Measurements from ENCODE around the gene CHML. TPM values are rescaled to one million over a fixed set of nuclear protein-coding genes. Genes with fewer than 3 reads are reported as not detected.

CHML gene, protein sequence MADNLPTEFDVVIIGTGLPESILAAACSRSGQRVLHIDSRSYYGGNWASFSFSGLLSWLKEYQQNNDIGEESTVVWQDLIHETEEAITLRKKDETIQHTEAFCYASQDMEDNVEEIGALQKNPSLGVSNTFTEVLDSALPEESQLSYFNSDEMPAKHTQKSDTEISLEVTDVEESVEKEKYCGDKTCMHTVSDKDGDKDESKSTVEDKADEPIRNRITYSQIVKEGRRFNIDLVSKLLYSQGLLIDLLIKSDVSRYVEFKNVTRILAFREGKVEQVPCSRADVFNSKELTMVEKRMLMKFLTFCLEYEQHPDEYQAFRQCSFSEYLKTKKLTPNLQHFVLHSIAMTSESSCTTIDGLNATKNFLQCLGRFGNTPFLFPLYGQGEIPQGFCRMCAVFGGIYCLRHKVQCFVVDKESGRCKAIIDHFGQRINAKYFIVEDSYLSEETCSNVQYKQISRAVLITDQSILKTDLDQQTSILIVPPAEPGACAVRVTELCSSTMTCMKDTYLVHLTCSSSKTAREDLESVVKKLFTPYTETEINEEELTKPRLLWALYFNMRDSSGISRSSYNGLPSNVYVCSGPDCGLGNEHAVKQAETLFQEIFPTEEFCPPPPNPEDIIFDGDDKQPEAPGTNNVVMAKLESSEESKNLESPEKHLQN
- 11.6 and 12.1 TPM in 2 replicates for total RNA-seq

DNA sequence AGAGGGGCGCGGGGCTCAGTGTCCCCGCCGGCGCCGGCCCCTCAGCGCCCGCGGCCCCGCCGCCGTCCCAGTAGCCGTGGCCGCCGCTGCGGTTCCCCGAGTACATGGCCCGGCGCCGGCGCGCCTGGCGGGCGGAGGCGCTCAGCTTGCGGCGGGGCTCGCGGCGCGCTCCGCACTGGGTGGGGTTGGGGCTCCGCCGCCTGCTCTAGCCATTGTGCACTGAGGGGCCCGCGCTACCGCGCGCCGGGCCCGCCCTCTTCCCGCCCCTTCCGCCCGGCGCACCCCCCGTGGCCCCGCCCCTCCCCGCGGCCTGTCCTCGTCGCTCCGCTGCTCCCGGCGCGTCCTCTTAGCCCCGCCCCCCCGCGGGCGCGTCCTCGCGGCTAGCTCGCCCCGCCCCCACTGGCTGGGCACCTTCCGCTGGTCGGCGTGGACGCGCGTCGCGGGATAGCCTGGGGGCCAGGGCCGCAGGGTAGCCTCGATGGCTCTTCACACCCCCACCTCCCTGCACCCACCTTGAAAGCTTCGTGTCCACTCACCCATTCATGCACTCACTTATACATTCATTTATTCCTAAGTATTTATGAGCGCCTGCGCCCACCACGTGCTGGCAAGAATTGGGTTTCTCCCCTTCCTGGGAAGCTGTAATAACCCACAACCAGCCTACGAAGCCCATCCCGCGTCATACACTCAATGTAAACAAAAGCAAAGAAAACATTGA, at the start of gene CHML, which contains the start of gene OPN3:
Gene CHML (minus strand): TSS at position 221 of the 718 bp plus-strand sequence. CDS start 4,603 bp downstream, outside the sequence.
Gene OPN3 (minus strand): TSS at position 221 of the 718 bp plus-strand sequence. CDS start 115 bp downstream, at position 106.
- peak within 1 kb of the TSS; percentile 82 for H3K4me2 ChIP-seq (ENCODE audit: insufficient read depth, low read length)
- peak within 1 kb of the TSS; percentile 44 for H3K27ac ChIP-seq (ENCODE audit: low read depth, low read length)
- no peaks in the 10 kb centered on the region for H3K9me3 ChIP-seq (ENCODE audit: low read depth, low read length)
- H2AFZ ChIP-seq (ENCODE audit: low read length) = peak within 1 kb of the TSS; percentile 88
- H4K20me1 ChIP-seq (ENCODE audit: insufficient read depth, low read length) = no peaks in the 10 kb centered on the region
- TF ChIP-seq, protein P1, sequence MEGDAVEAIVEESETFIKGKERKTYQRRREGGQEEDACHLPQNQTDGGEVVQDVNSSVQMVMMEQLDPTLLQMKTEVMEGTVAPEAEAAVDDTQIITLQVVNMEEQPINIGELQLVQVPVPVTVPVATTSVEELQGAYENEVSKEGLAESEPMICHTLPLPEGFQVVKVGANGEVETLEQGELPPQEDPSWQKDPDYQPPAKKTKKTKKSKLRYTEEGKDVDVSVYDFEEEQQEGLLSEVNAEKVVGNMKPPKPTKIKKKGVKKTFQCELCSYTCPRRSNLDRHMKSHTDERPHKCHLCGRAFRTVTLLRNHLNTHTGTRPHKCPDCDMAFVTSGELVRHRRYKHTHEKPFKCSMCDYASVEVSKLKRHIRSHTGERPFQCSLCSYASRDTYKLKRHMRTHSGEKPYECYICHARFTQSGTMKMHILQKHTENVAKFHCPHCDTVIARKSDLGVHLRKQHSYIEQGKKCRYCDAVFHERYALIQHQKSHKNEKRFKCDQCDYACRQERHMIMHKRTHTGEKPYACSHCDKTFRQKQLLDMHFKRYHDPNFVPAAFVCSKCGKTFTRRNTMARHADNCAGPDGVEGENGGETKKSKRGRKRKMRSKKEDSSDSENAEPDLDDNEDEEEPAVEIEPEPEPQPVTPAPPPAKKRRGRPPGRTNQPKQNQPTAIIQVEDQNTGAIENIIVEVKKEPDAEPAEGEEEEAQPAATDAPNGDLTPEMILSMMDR (IDR thresholded peaks at IDR 0.05; ENCODE audit: extremely low read depth, low read depth, low read length) = no peak
- DNase-seq (ENCODE audit: insufficient read length, low spot score, missing footprints) = peak; percentile 98
- peaks cover 4% of the 10 kb centered on the region for H3K36me3 ChIP-seq (ENCODE audit: insufficient read depth, low read length)
- peaks cover 11% of the 10 kb centered on the region for H3K4me1 ChIP-seq (ENCODE audit: insufficient read depth, low read length)
- peaks cover 14% of the 10 kb centered on the region for H3K79me2 ChIP-seq (ENCODE audit: insufficient read depth, low read length)
- peak within 1 kb of the TSS; percentile 79 for H3K4me3 ChIP-seq (ENCODE audit: insufficient read depth, low read length)
- H3K27me3 ChIP-seq (ENCODE audit: insufficient read depth, low read length) = no peaks in the 10 kb centered on the region

DNA sequence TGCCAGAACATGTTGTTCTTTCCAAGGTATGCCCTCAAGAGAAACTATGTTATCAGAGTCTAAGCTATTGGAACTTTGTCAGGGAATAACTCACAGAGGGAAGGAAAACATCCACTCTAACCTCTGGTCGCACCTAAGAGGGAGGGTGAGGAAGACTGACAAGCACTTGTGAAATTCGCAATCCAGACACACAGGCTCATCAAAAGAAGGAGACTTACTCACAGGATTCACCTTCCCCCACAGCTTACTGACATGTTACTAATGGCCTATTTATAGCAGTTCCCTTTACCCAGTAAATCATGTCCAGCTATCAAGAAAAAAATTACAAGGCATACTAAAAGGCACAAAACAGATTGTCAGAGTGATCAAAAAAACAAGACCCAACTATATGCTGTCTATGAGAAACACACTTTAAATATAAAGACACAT, 48.8 kb upstream of the CHML start:
- H4K20me1 ChIP-seq (ENCODE audit: insufficient read depth, low read length) = no peaks in the 10 kb centered on the region
- no peaks in the 10 kb centered on the region for H3K79me2 ChIP-seq (ENCODE audit: insufficient read depth, low read length)
- H3K4me3 ChIP-seq (ENCODE audit: insufficient read depth, low read length) = no peak overlapping the region
- TF ChIP-seq, protein P1 (IDR thresholded peaks at IDR 0.05; ENCODE audit: extremely low read depth, low read depth, low read length) = no peak
- no peak for DNase-seq (ENCODE audit: insufficient read length, low spot score, missing footprints)
- no peak overlapping the region for H3K27ac ChIP-seq (ENCODE audit: low read depth, low read length)
- H3K4me2 ChIP-seq (ENCODE audit: insufficient read depth, low read length) = no peak overlapping the region
- H2AFZ ChIP-seq (ENCODE audit: low read length) = no peak overlapping the region
- no peaks in the 10 kb centered on the region for H3K9me3 ChIP-seq (ENCODE audit: low read depth, low read length)
- H3K27me3 ChIP-seq (ENCODE audit: insufficient read depth, low read length) = no peaks in the 10 kb centered on the region
- no peaks in the 10 kb centered on the region for H3K36me3 ChIP-seq (ENCODE audit: insufficient read depth, low read length)
- no peaks in the 10 kb centered on the region for H3K4me1 ChIP-seq (ENCODE audit: insufficient read depth, low read length)

DNA sequence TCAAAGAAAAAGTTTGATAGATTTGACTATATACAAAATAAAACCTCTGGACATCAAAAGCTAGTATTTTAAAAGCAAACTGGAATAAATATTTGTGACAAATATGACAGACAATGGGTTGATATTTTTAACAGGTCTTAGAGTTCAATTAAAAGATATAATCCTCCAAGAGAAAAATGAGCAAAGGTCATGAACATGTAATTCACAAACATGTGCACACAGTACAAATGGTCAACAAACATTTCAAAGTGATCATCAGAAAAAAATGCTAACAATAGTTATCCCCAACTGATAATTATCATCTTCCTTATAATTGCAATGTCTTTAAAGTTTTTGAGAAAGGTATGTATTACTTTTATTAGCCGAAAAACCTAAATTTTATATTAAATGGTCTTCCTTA, 43.9 kb upstream of the CHML start:
- H3K79me2 ChIP-seq (ENCODE audit: insufficient read depth, low read length) = no peaks in the 10 kb centered on the region
- TF ChIP-seq, protein P1 (IDR thresholded peaks at IDR 0.05; ENCODE audit: extremely low read depth, low read depth, low read length) = no peak
- H3K36me3 ChIP-seq (ENCODE audit: insufficient read depth, low read length) = no peaks in the 10 kb centered on the region
- H3K4me3 ChIP-seq (ENCODE audit: insufficient read depth, low read length) = no peak overlapping the region
- H3K4me2 ChIP-seq (ENCODE audit: insufficient read depth, low read length) = no peak overlapping the region
- no peaks in the 10 kb centered on the region for H3K4me1 ChIP-seq (ENCODE audit: insufficient read depth, low read length)
- H2AFZ ChIP-seq (ENCODE audit: low read length) = no peak overlapping the region
- no peak for DNase-seq (ENCODE audit: insufficient read length, low spot score, missing footprints)
- no peak overlapping the region for H3K27ac ChIP-seq (ENCODE audit: low read depth, low read length)
- H3K27me3 ChIP-seq (ENCODE audit: insufficient read depth, low read length) = no peaks in the 10 kb centered on the region
- no peaks in the 10 kb centered on the region for H3K9me3 ChIP-seq (ENCODE audit: low read depth, low read length)
- no peaks in the 10 kb centered on the region for H4K20me1 ChIP-seq (ENCODE audit: insufficient read depth, low read length)
